H1 (cell line): ENCODE data around the gene ESCO1. TPM values are rescaled to one million over a fixed set of nuclear protein-coding genes. Genes with fewer than 3 reads are reported as not detected.

ENCODE experiments used
- CTCF ChIA-PET: fragments of 300-600 bp; sonication (Branson Sonifier 250); formaldehyde crosslinking; loops from one replicate; lab custom pipeline; 2021; ENCODE audit not compliant: partially characterized antibody; lab: Charles Lee
- POLR2A ChIA-PET: fragments of 300-600 bp; sonication (Branson Sonifier 250); formaldehyde crosslinking; loops from one replicate; lab custom pipeline; 2021; ENCODE audit warnings: inconsistent platforms; ENCODE audit not compliant: partially characterized antibody; lab: Charles Lee
- DNase-seq, 2 experiments: peaks; one replicate each; pipeline versions ENCODE4 v3.0.0 to v3.0.0-alpha.2; 2010 to 2022; ENCODE audit warnings: low spot score in 2 of 2, low read depth in 1 of 2, mixed read lengths in 1 of 2
- FAIRE-seq: peaks from 2 replicates; lab custom pipeline; 2011; peaks lifted over from hg19 to GRCh38; lab: Jason Lieb, UNC
- H2AFZ ChIP-seq: 2 replicates; pipeline ENCODE4 v1.8.1; 2012; ENCODE audit warnings: low read length, inconsistent platforms
- H2AK5ac ChIP-seq: 2 replicates; pipeline ENCODE4 v1.6.1; 2013; ENCODE audit warnings: low read depth, low read length
- H2BK120ac ChIP-seq: replicated peaks from 2 replicates; pipeline ENCODE3; 2013; ENCODE audit warnings: low read depth, low read length, inconsistent platforms
- H2BK12ac ChIP-seq: 2 replicates; pipeline ENCODE4 v1.6.1; 2013; ENCODE audit warnings: low read depth, low read length
- H2BK15ac ChIP-seq: 2 replicates; pipeline ENCODE4 v1.6.1; 2013; ENCODE audit warnings: low read length
- H2BK20ac ChIP-seq: 2 replicates; pipeline ENCODE4 v1.6.1; 2013; ENCODE audit warnings: low read length
- H2BK5ac ChIP-seq: 2 replicates; pipeline ENCODE4 v1.6.1; 2013; ENCODE audit warnings: low read depth, low read length
- H3K14ac ChIP-seq: 2 replicates; pipeline ENCODE4 v1.6.1; 2013; ENCODE audit warnings: inconsistent platforms; ENCODE audit not compliant: insufficient read length
- H3K18ac ChIP-seq: 2 replicates; pipeline ENCODE4 v1.6.1; 2013; ENCODE audit warnings: low read length; ENCODE audit errors: extremely low read depth
- H3K23ac ChIP-seq: 2 replicates; pipeline ENCODE4 v1.6.1; 2013; ENCODE audit warnings: inconsistent platforms; ENCODE audit not compliant: insufficient read length
- H3K23me2 ChIP-seq: 2 replicates; pipeline ENCODE4 v1.6.1; 2013; ENCODE audit warnings: low read depth, low read length
- H3K27ac ChIP-seq: 2 replicates; pipeline ENCODE4 v1.6.1; 2011; ENCODE audit warnings: low read depth, low read length, inconsistent platforms
- H3K27me3 ChIP-seq, 4 experiments: replicated peaks in 1 of 4; 1 replicate in 1 of 4; 2 replicates in 3 of 4; pipeline versions ENCODE4 v1.6.1 to v1.8.1; 2011 to 2013; ENCODE audit warnings: low read length in 3 of 4, mild to moderate bottlenecking in 3 of 4, inconsistent platforms in 2 of 4, mixed read lengths in 2 of 4, moderate library complexity in 1 of 4; ENCODE audit not compliant: control insufficient read depth in 3 of 4, insufficient read depth in 3 of 4; ENCODE audit errors: extremely low read depth in 1 of 4
- H3K36me3 ChIP-seq, 4 experiments: 2 replicates each; pipeline versions ENCODE4 v1.6.1 to v1.8.1; 2011 to 2013; ENCODE audit warnings: mild to moderate bottlenecking in 4 of 4, low read length in 3 of 4, moderate library complexity in 2 of 4, control low read depth in 1 of 4, inconsistent platforms in 1 of 4; ENCODE audit not compliant: insufficient read depth in 4 of 4, control insufficient read depth in 2 of 4
- H3K4ac ChIP-seq: replicated peaks from 2 replicates; pipeline ENCODE3; 2013; ENCODE audit warnings: low read length, low read depth, mixed read lengths, inconsistent platforms; ENCODE audit not compliant: insufficient read length
- H3K4me1 ChIP-seq, 4 experiments: replicated peaks in 1 of 4; 1 replicate in 1 of 4; 2 replicates in 3 of 4; pipeline versions ENCODE4 v1.6.1 to v1.8.1; 2011 to 2013; ENCODE audit warnings: low read length in 3 of 4, inconsistent platforms in 2 of 4, mixed read lengths in 1 of 4; ENCODE audit not compliant: insufficient read depth in 4 of 4, control insufficient read depth in 3 of 4
- H3K4me2 ChIP-seq, 2 experiments: 2 replicates each; pipeline versions ENCODE4 v1.6.1 to v1.8.1; 2011 to 2013; ENCODE audit warnings: low read depth in 2 of 2, low read length in 2 of 2, control low read depth in 1 of 2, inconsistent platforms in 1 of 2, mild to moderate bottlenecking in 1 of 2; ENCODE audit not compliant: insufficient read depth in 1 of 2
- H3K4me3 ChIP-seq, 4 experiments: fragments of 200-600, 300-600 bp in 1 of 4; sonication (generic), shearing (Covaris generic), sonication (Bioruptor Twin) in 1 of 4; 2 replicates each; pipeline versions ENCODE4 v1.5.1 to v1.8.1; 2011 to 2016; ENCODE audit warnings: low read length in 4 of 4, low read depth in 3 of 4, control low read depth in 2 of 4, inconsistent platforms in 2 of 4, mild to moderate bottlenecking in 2 of 4, mixed read lengths in 1 of 4, moderate library complexity in 1 of 4; ENCODE audit not compliant: insufficient read depth in 2 of 4; ENCODE audit errors: extremely low read depth in 1 of 4
- H3K56ac ChIP-seq: replicated peaks from 2 replicates; pipeline ENCODE3; 2013; ENCODE audit warnings: low read depth, mild to moderate bottlenecking, mixed read lengths, low read length, inconsistent platforms; ENCODE audit not compliant: insufficient read length
- H3K79me1 ChIP-seq: 2 replicates; pipeline ENCODE4 v1.6.1; 2013; ENCODE audit warnings: low read depth, low read length, control low read depth
- H3K79me2 ChIP-seq, 2 experiments: 2 replicates each; pipeline versions ENCODE4 v1.6.1 to v1.8.1; 2012 to 2013; ENCODE audit warnings: low read length in 2 of 2, mild to moderate bottlenecking in 2 of 2, inconsistent platforms in 1 of 2; ENCODE audit not compliant: insufficient read depth in 2 of 2, control insufficient read depth in 1 of 2
- H3K9ac ChIP-seq, 4 experiments: replicated peaks in 1 of 4; 1 replicate in 1 of 4; 2 replicates in 3 of 4; pipeline versions ENCODE4 v1.6.1 to v1.8.1; 2011 to 2013; ENCODE audit warnings: low read depth in 3 of 4, low read length in 3 of 4, control low read depth in 2 of 4, mild to moderate bottlenecking in 2 of 4, moderate library complexity in 2 of 4, inconsistent platforms in 1 of 4; ENCODE audit errors: extremely low read depth in 1 of 4
- H3K9me3 ChIP-seq, 2 experiments: 2 replicates each; pipeline versions ENCODE4 v1.6.1 to v1.8.1; 2012 to 2013; ENCODE audit warnings: mild to moderate bottlenecking in 2 of 2, moderate library complexity in 2 of 2, control low read depth in 1 of 2, inconsistent platforms in 1 of 2, low read depth in 1 of 2, low read length in 1 of 2, mixed read lengths in 1 of 2; ENCODE audit not compliant: insufficient read depth in 2 of 2
- H4K20me1 ChIP-seq, 2 experiments: replicated peaks in 1 of 2; 2 replicates each; pipeline versions ENCODE3 to v1.8.1; 2011 to 2013; ENCODE audit warnings: inconsistent platforms in 2 of 2, low read length in 2 of 2, mild to moderate bottlenecking in 1 of 2; ENCODE audit not compliant: insufficient read depth in 2 of 2, control insufficient read depth in 1 of 2
- H4K5ac ChIP-seq: 2 replicates; pipeline ENCODE4 v1.6.1; 2013; ENCODE audit warnings: low read length, low read depth, mixed read lengths, inconsistent platforms; ENCODE audit not compliant: insufficient read length
- H4K8ac ChIP-seq: 2 replicates; pipeline ENCODE4 v1.8.0; 2013; ENCODE audit warnings: mild to moderate bottlenecking, moderate library complexity, low read length, inconsistent platforms; ENCODE audit not compliant: insufficient read depth; ENCODE audit errors: extremely low read depth
- H4K91ac ChIP-seq: replicated peaks from 2 replicates; pipeline ENCODE3; 2013; ENCODE audit warnings: low read length, mixed read lengths, inconsistent platforms; ENCODE audit not compliant: insufficient read length
- BCL11A ChIP-seq, 2 experiments: IDR thresholded peaks; one replicate each; pipeline ENCODE4 v1.6.1; 2011; ENCODE audit warnings: low read depth in 2 of 2, low read length in 2 of 2, mild to moderate bottlenecking in 2 of 2
- BRCA1 ChIP-seq: IDR thresholded peaks from 2 replicates; pipeline ENCODE4 v1.6.1; 2012; ENCODE audit warnings: low read depth, low read length, improper control_type of control experiment
- EGR1 ChIP-seq: IDR thresholded peaks from 2 replicates; pipeline ENCODE4 v1.6.1; 2011; ENCODE audit warnings: low read depth, low read length, borderline replicate concordance
- FOSL1 ChIP-seq: IDR thresholded peaks from 2 replicates; pipeline ENCODE4 v1.6.1; 2011; ENCODE audit warnings: mild to moderate bottlenecking, low read depth, low read length, moderate library complexity; ENCODE audit not compliant: insufficient read depth
- HDAC2 ChIP-seq, 2 experiments: fragments of 300-600 bp in 1 of 2; sonication (generic) in 1 of 2; IDR thresholded peaks; 2 replicates each; pipeline ENCODE4 v1.6.1; 2011 to 2012; ENCODE audit warnings: low read depth in 2 of 2, low read length in 2 of 2, mild to moderate bottlenecking in 2 of 2, moderate library complexity in 2 of 2, borderline replicate concordance in 1 of 2, inconsistent platforms in 1 of 2
- KDM1A ChIP-seq: fragments of 200-600, 300-600 bp; sonication (generic); IDR thresholded peaks from 2 replicates; pipeline ENCODE4 v1.7.1; 2016; ENCODE audit warnings: mild to moderate bottlenecking, low read length, borderline replicate concordance
- MAFK ChIP-seq: IDR thresholded peaks from 2 replicates; pipeline ENCODE4 v1.6.1; 2012; ENCODE audit warnings: low read depth, mild to moderate bottlenecking, improper control_type of control experiment, low read length
- RFX5 ChIP-seq: IDR thresholded peaks from 2 replicates; pipeline ENCODE4 v1.6.1; 2011; ENCODE audit warnings: low read depth, low read length, improper control_type of control experiment, borderline replicate concordance
- RNF2 ChIP-seq: fragments of 200-900, 300-1000 bp; sonication (generic); IDR thresholded peaks from 2 replicates; pipeline ENCODE4 v1.7.1; 2016; ENCODE audit warnings: borderline replicate concordance, low read depth, mild to moderate bottlenecking, antibody characterized with exemption, low read length; ENCODE audit not compliant: poor library complexity, severe bottlenecking; ENCODE audit errors: missing control alignments
- SIRT6 ChIP-seq: IDR thresholded peaks from one replicate; pipeline ENCODE4 v1.7.1; 2012; ENCODE audit warnings: low read length, inconsistent platforms
- SP1 ChIP-seq: IDR thresholded peaks from 2 replicates; pipeline ENCODE4 v1.6.1; 2011; ENCODE audit warnings: low read depth, low read length
- SP4 ChIP-seq: IDR thresholded peaks from 2 replicates; pipeline ENCODE4 v1.6.1; 2012; ENCODE audit warnings: low read length, inconsistent platforms
- TEAD4 ChIP-seq: IDR thresholded peaks from 2 replicates; pipeline ENCODE4 v1.6.1; 2012; ENCODE audit warnings: low read depth, low read length, inconsistent platforms, mixed read lengths
- USF2 ChIP-seq: IDR thresholded peaks from 2 replicates; pipeline ENCODE4 v1.6.1; 2011; ENCODE audit warnings: low read length, improper control_type of control experiment
- WGBS, 2 experiments: shearing (Covaris generic) in 1 of 2; methylation state at CpG; one replicate each; pipeline versions ENCODE4 v1.1.6 to v1.1.7; 2013 to 2015; ENCODE audit warnings: low lambda C conversion rate in 2 of 2, mixed read lengths in 2 of 2, inconsistent platforms in 1 of 2, low coverage in 1 of 2, missing lambda C conversion rate in 1 of 2; ENCODE audit not compliant: insufficient replicate concordance in 2 of 2, insufficient coverage in 1 of 2, insufficient read length in 1 of 2; ENCODE audit errors: extremely low coverage in 1 of 2, missing lambda C conversion rate in 1 of 2; 5-methylcytosine and 5-hydroxymethylcytosine counted together
- polyA plus RNA-seq, 7 experiments: library from polyadenylated mRNA; depleted of rRNA in 3 of 7; stranded (reverse) in 5 of 7; unstranded in 2 of 7; fragments of >200 nt in 5 of 7; fragments of 200-250 nt in 2 of 7; gene quantifications; 1 replicate in 5 of 7; 2 replicates in 1 of 7; 4 replicates in 1 of 7; pipeline versions ENCODE4 v1.2.1 to v1.2.3, GENCODE V29; 2011 to 2013; ENCODE audit warnings: missing spikeins in 2 of 7, mixed read lengths in 2 of 7
- total RNA-seq: library from RNA; stranded (reverse); fragmentation: NEBNext Ultra II Directional; extraction: Animal tissue kit (Norgen Biotek cat#: 25700); gene quantifications from 2 replicates; pipeline ENCODE4 v1.2.1, GENCODE V29; 2021

ESCO1 gene
- total and polyA plus RNA-seq, 2 of the 8 experiments (the other 6 are each of a cell fraction or from before 2014, with no cell fraction given): 5.8 to 48.3 TPM

GRCh38 chr18:21550510-21550970, 50.0 kb downstream of the ESCO1 start:
- Histone ChIP-seq H3K56ac (no peak overlapping the region), H3K36me3 (peaks cover 0 to 8% (median 0%) of the 10 kb centered on the region in 4 experiments; a peak in 4 of 8 replicates), H2BK5ac (no peak overlapping the region), H3K14ac (no peak overlapping the region), H3K4ac (no peak overlapping the region), H4K91ac (no peak overlapping the region), H2BK120ac (no peak overlapping the region), H3K9ac (no peak overlapping the region), H3K27me3 (no peaks in the 10 kb centered on the region), H3K4me3 (no peak overlapping the region), H3K4me1 (no peaks in the 10 kb centered on the region), H2AFZ (no peak overlapping the region), H2BK12ac (no peak overlapping the region), H3K18ac (no peak overlapping the region), H2AK5ac (no peak overlapping the region), H4K20me1 (peaks cover 0 to 2% of the 10 kb centered on the region in 2 experiments), H3K79me2 (no peaks in the 10 kb centered on the region), H3K9me3 (no peaks in the 10 kb centered on the region), H3K79me1 (no peaks in the 10 kb centered on the region), H2BK20ac (no peak overlapping the region), H4K5ac (no peak overlapping the region), H3K23ac (no peak overlapping the region), H3K27ac (no peak overlapping the region), H2BK15ac (no peak overlapping the region), H4K8ac (no peak overlapping the region), H3K23me2 (no peaks in the 10 kb centered on the region), H3K4me2 (no peak overlapping the region)
- no peak for DNase-seq
- ChIA-PET CTCF (no interaction called here), POLR2A (no interaction called here)
- FAIRE-seq: no peak
- WGBS, 2 experiments: 94% methylated on average over 11 of the region's 11 CpGs; no CpG with 5 or more reads in 1 of the 2 experiments
- TF ChIP-seq SIRT6 (no peak), BRCA1 (no peak), MAFK (no peak), BCL11A (IDR thresholded peaks at IDR 0.05; ENCODE audit: low read depth in 2 of 2, low read length in 2 of 2) (no peak), TEAD4 (no peak), FOSL1 (no peak), USF2 (no peak), SP1 (no peak), EGR1 (no peak), RFX5 (no peak), HDAC2 (IDR thresholded peaks at IDR 0.05; ENCODE audit: borderline replicate concordance in 1 of 2, low read depth in 2 of 2, low read length in 2 of 2) (no peak), KDM1A (no peak), RNF2 (no peak), SP4 (no peak)
